ENCODE data around the gene ARL4A.
"Not testable (repeated sequence)": the region's sequence is repeated elsewhere in the genome, so short reads cannot be mapped to it uniquely, and the experiment has no call there.

The ARL4A gene

GRCh38 chr7:12686891-12687717 is at the start of gene ARL4A:
ARL4A (plus strand) TSS chr7:12687633; CDS start chr7:12688255, 622 bp downstream.
- peak; percentile 64 to 97 (median 94) for DNase-seq

- peak in 1 of 14 donors; percentile 2 for DNase-seq
Measured at GRCh38 chr7:12637819-12638592, 49.4 kb upstream of the ARL4A start.

GRCh38 chr7:12638851-12639456 is 48.5 kb upstream of the ARL4A start:
- peak in 1 of 14 donors; percentile 2 for DNase-seq

- DNase-seq: no peak
Measured at GRCh38 chr7:12640299-12641096, 46.9 kb upstream of the ARL4A start.

GRCh38 chr7:12641196-12641595 is 46.2 kb upstream of the ARL4A start:
- no peak for DNase-seq

- no peak for DNase-seq
Measured at GRCh38 chr7:12642508-12642907, 44.9 kb upstream of the ARL4A start.

- DNase-seq: no peak
Measured at GRCh38 chr7:12643001-12643643, 44.3 kb upstream of the ARL4A start.

GRCh38 chr7:12643644-12644043 is 43.8 kb upstream of the ARL4A start:
- DNase-seq: no peak

- not testable (repeated sequence) for DNase-seq
Measured at GRCh38 chr7:12645212-12645611, 42.2 kb upstream of the ARL4A start.

- DNase-seq: no peak
Measured at GRCh38 chr7:12646139-12646538, 41.3 kb upstream of the ARL4A start.

GRCh38 chr7:12647364-12648219 is 39.8 kb upstream of the ARL4A start:
- no peak for DNase-seq

- no peak for DNase-seq
Measured at GRCh38 chr7:12648704-12649261, 38.6 kb upstream of the ARL4A start.

GRCh38 chr7:12649348-12649747 is 38.1 kb upstream of the ARL4A start:
- no peak for DNase-seq

GRCh38 chr7:12650080-12650479 is 37.4 kb upstream of the ARL4A start:
- no peak for DNase-seq

GRCh38 chr7:12653110-12653509 is 34.3 kb upstream of the ARL4A start:
- no peak for DNase-seq

GRCh38 chr7:12653518-12653917 is 33.9 kb upstream of the ARL4A start:
- no peak for DNase-seq

GRCh38 chr7:12655161-12655560 is 32.3 kb upstream of the ARL4A start:
- DNase-seq: no peak

- DNase-seq: not testable (repeated sequence)
Measured at GRCh38 chr7:12660423-12660822, 27.0 kb upstream of the ARL4A start.

GRCh38 chr7:12660986-12661385 is 26.4 kb upstream of the ARL4A start:
- not testable (repeated sequence) for DNase-seq

GRCh38 chr7:12661581-12661980 is 25.9 kb upstream of the ARL4A start:
- no peak for DNase-seq
